Stimulated activated naive CD4-positive, alpha-beta T cell (primary cell): ENCODE results near the gene SLC22A23.

ENCODE experiments used
- DNase-seq, 6 experiments: peaks; one replicate each; lab custom pipeline; 2025; lab: John Stamatoyannopoulos, UW

SLC22A23 gene

GRCh38 chr6:3283241-3283640 lies 173.6 kb downstream of the SLC22A23 start:
- DNase-seq: no peak

- no peak for DNase-seq
These were observed 174.2 kb downstream of the SLC22A23 start for GRCh38 chr6:3282476-3283236.

- DNase-seq: no peak
These were observed 175.0 kb downstream of the SLC22A23 start for GRCh38 chr6:3281631-3282475.

GRCh38 chr6:3280866-3281465 lies 175.9 kb downstream of the SLC22A23 start:
- no peak for DNase-seq

GRCh38 chr6:3280091-3280490 lies 176.8 kb downstream of the SLC22A23 start:
- no peak for DNase-seq

GRCh38 chr6:3278691-3279090 lies 178.2 kb downstream of the SLC22A23 start:
- no peak for DNase-seq

GRCh38 chr6:3277851-3278416 lies 178.9 kb downstream of the SLC22A23 start:
- DNase-seq: no peak

- no peak for DNase-seq
These were observed 179.6 kb downstream of the SLC22A23 start for GRCh38 chr6:3277251-3277650.

- DNase-seq: no peak
These were observed 180.4 kb downstream of the SLC22A23 start for GRCh38 chr6:3276174-3277167.

- no peak for DNase-seq
These were observed 182.9 kb downstream of the SLC22A23 start for GRCh38 chr6:3273707-3274521.

GRCh38 chr6:3272911-3273547 lies 183.8 kb downstream of the SLC22A23 start:
- DNase-seq: no peak

- no peak for DNase-seq
These were observed 185.1 kb downstream of the SLC22A23 start for GRCh38 chr6:3271756-3272155.

GRCh38 chr6:3270258-3270657 lies 186.6 kb downstream of the SLC22A23 start:
- DNase-seq: no peak

GRCh38 chr6:3269281-3269975 lies 187.4 kb downstream of the SLC22A23 start:
- DNase-seq: no peak

GRCh38 chr6:3268680-3269079 lies 188.2 kb downstream of the SLC22A23 start:
- no peak for DNase-seq

GRCh38 chr6:3267162-3267561 lies 189.7 kb downstream of the SLC22A23 start:
- DNase-seq: no peak

- no peak for DNase-seq
These were observed 190.7 kb downstream of the SLC22A23 start for GRCh38 chr6:3266170-3266569.

GRCh38 chr6:3265671-3266070 lies 191.2 kb downstream of the SLC22A23 start:
- no peak for DNase-seq

GRCh38 chr6:3264356-3264755 lies 192.5 kb downstream of the SLC22A23 start:
- no peak for DNase-seq
